Motor neuron (in vitro differentiated cells): Measurements from ENCODE around the gene UNC5B. TPM values are rescaled to one million over a fixed set of nuclear protein-coding genes. Genes with fewer than 3 reads are reported as not detected.

Experiments
- ATAC-seq, 8 experiments: fragments of 200-7000 bp; cut with Tn5 transposase; replicated peaks in 6 of 8; 2 replicates each; pipeline ENCODE4 v1.8.0; 2021; ENCODE audit warnings: mild to moderate bottlenecking in 8 of 8, moderate library complexity in 8 of 8
- H3K27ac ChIP-seq, 2 donors: fragments of 250-450 bp; sonication (Bioruptor Pico); 2 replicates each; pipeline ENCODE4 v1.9.0; 2021; ENCODE audit warnings: antibody characterized with exemption in 2 of 2, mild to moderate bottlenecking in 2 of 2, moderate library complexity in 1 of 2
- H3K4me1 ChIP-seq, 2 donors: fragments of 250-450 bp; sonication (Bioruptor Pico); replicated peaks in 1 of 2; 2 replicates each; pipeline ENCODE4 v1.6.1; 2021; ENCODE audit warnings: antibody characterized with exemption in 2 of 2, mild to moderate bottlenecking in 2 of 2, moderate library complexity in 1 of 2
- H3K4me3 ChIP-seq, 5 donors: fragments of 250-450 bp; sonication (Bioruptor Pico); 2 replicates each; pipeline ENCODE4 v1.9.0; 2021; ENCODE audit warnings: antibody characterized with exemption in 5 of 5, mild to moderate bottlenecking in 5 of 5, moderate library complexity in 4 of 5
- WGBS, 10 experiments: fragments of 450-650 bp; shearing (Covaris generic); methylation state at CpG; one replicate each; pipeline ENCODE4 v1.0.0; 2022; 5-methylcytosine and 5-hydroxymethylcytosine counted together
- in situ Hi-C, 9 experiments: fragments of 400-800 bp; cut with MboI; loops; one replicate each; pipeline ENCODE4 v1.15.0; 2021; ENCODE audit warnings: low sequenced_read_pairs in 9 of 9, low pct_unique_long_range_greater_than_20kb in 2 of 9; ENCODE audit not compliant: unreplicated experiment in 9 of 9
- total RNA-seq, 8 experiments: library from RNA; unstranded; fragments of 300-600 nt; gene quantifications; 2 replicates each; pipeline versions ENCODE4 v1.2.3 to v1.2.4, GENCODE V29; 2022

Gene UNC5B
- total RNA-seq, 8 experiments from 2014 or later, result 1.4 to 53.5 (median 18.2) TPM

GRCh38 chr10:71245420-71246325 is 33.3 kb downstream of the UNC5B start:
- ATAC-seq, result no peak
- H3K27ac ChIP-seq, result peak overlapping the region; percentile 12 to 15
- in situ Hi-C loops, result no loop called here
- H3K4me1 ChIP-seq, result peaks cover 63 to 81% of the 10 kb centered on the region in 2 donors
- no peak overlapping the region for H3K4me3 ChIP-seq
- 84 to 100% (median 90%) methylated on average over 3 to 10 of the region's 21 CpGs; no CpG with 5 or more reads in 7 of the 10 experiments for WGBS, 10 experiments

GRCh38 chr10:71246591-71247413 is 34.4 kb downstream of the UNC5B start:
- ATAC-seq, result peak in 2 of 8 experiments; percentile 1 to 2
- in situ Hi-C loops, result no loop called here
- WGBS, 10 experiments, result 61 to 80% (median 75%) methylated on average over 2 to 8 of the region's 11 CpGs; no CpG with 5 or more reads in 4 of the 10 experiments
- Histone ChIP-seq H3K4me3 (no peak overlapping the region), H3K27ac (no peak overlapping the region), H3K4me1 (peaks cover 63 to 84% of the 10 kb centered on the region in 2 donors)

GRCh38 chr10:71247414-71247705 is 35.0 kb downstream of the UNC5B start:
- Histone ChIP-seq H3K4me1 (peaks cover 67 to 86% of the 10 kb centered on the region in 2 donors), H3K4me3 (no peak overlapping the region), H3K27ac (no peak overlapping the region)
- no peak for ATAC-seq
- in situ Hi-C loops, result no loop called here
- 60 to 100% (median 100%) methylated on average over 1 of the region's 4 CpGs; no CpG with 5 or more reads in 5 of the 10 experiments for WGBS, 10 experiments

GRCh38 chr10:71247804-71248203 is 35.4 kb downstream of the UNC5B start:
- in situ Hi-C loops, result no loop called here
- ATAC-seq, result no peak
- Histone ChIP-seq H3K4me3 (no peak overlapping the region), H3K27ac (no peak overlapping the region), H3K4me1 (peaks cover 72 to 86% of the 10 kb centered on the region in 2 donors)
- 100% methylated on average over 1 of the region's 1 CpG; no CpG with 5 or more reads in 8 of the 10 experiments for WGBS, 10 experiments

- no peak overlapping the region for H3K27ac ChIP-seq
- ATAC-seq, result no peak
- H3K4me1 ChIP-seq, result peaks cover 76 to 88% of the 10 kb centered on the region in 2 donors
- in situ Hi-C loops, result no loop called here
- no peak overlapping the region for H3K4me3 ChIP-seq
- 0 to 100% (median 41%) methylated on average over 1 to 6 of the region's 6 CpGs; no CpG with 5 or more reads in 2 of the 10 experiments for whole genome bisulfite sequencing, 10 experiments
Observed at GRCh38 chr10:71248210-71248609, 35.8 kb downstream of the UNC5B start.

GRCh38 chr10:71249996-71250395 is 37.6 kb downstream of the UNC5B start:
- WGBS, 10 experiments, result 40 to 93% (median 80%) methylated on average over 1 to 4 of the region's 7 CpGs; no CpG with 5 or more reads in 7 of the 10 experiments
- H3K27ac ChIP-seq, result peak overlapping the region in 1 of 2 donors; percentile 21
- peaks cover 74 to 86% of the 10 kb centered on the region in 2 donors for H3K4me1 ChIP-seq
- H3K4me3 ChIP-seq, result no peak overlapping the region
- in situ Hi-C loops, result no loop called here
- ATAC-seq, result no peak

- peak in 2 of 8 experiments; percentile 32 to 47 for ATAC-seq
- Histone ChIP-seq H3K27ac (peak overlapping the region in 1 of 2 donors; percentile 21), H3K4me3 (no peak overlapping the region), H3K4me1 (peaks cover 74 to 85% of the 10 kb centered on the region in 2 donors)
- 57 to 100% (median 86%) methylated on average over 1 to 2 of the region's 3 CpGs; no CpG with 5 or more reads in 4 of the 10 experiments for WGBS, 10 experiments
- in situ Hi-C loops, result no loop called here
Observed at GRCh38 chr10:71250405-71250804, 38.0 kb downstream of the UNC5B start.

- Histone ChIP-seq H3K27ac (peak overlapping the region; percentile 4 to 36), H3K4me1 (peaks cover 74 to 88% of the 10 kb centered on the region in 2 donors), H3K4me3 (no peak overlapping the region)
- in situ Hi-C loops, result no loop called here
- WGBS, 10 experiments, result 29 to 100% (median 40%) methylated on average over 1 of the region's 1 CpG; no CpG with 5 or more reads in 5 of the 10 experiments
- peak in 5 of 8 experiments; percentile 4 to 31 (median 23) for ATAC-seq
Observed at GRCh38 chr10:71250842-71251241, 38.5 kb downstream of the UNC5B start.

- WGBS, 10 experiments, result 0 to 83% (median 16%) methylated on average over 2 to 6 of the region's 6 CpGs
- peak in 5 of 8 experiments; percentile 32 to 57 (median 56) for ATAC-seq
- peaks cover 76 to 90% of the 10 kb centered on the region in 2 donors for H3K4me1 ChIP-seq
- H3K27ac ChIP-seq, result peak overlapping the region in 1 of 2 donors; percentile 36
- H3K4me3 ChIP-seq, result no peak overlapping the region
- in situ Hi-C loops, result no loop called here
Observed at GRCh38 chr10:71251319-71251718, 38.9 kb downstream of the UNC5B start.

- 60 to 100% (median 77%) methylated on average over 1 to 6 of the region's 6 CpGs; no CpG with 5 or more reads in 2 of the 10 experiments for WGBS, 10 experiments
Observed at GRCh38 chr10:71252220-71252619, 39.9 kb downstream of the UNC5B start.

GRCh38 chr10:71253981-71254818 is 41.8 kb downstream of the UNC5B start:
- no peak overlapping the region for H3K27ac ChIP-seq
- 78 to 100% (median 86%) methylated on average over 1 to 10 of the region's 17 CpGs; no CpG with 5 or more reads in 2 of the 10 experiments for WGBS, 10 experiments
- ATAC-seq, result peak in 1 of 8 experiments; percentile 23
- in situ Hi-C loops, result no loop called here
- H3K4me3 ChIP-seq, result no peak overlapping the region
- peaks cover 66 to 72% of the 10 kb centered on the region in 2 donors for H3K4me1 ChIP-seq

More at GRCh38 chr10:71252220-71252619, 39.9 kb downstream of the UNC5B start:
- H3K4me3 ChIP-seq, result no peak overlapping the region
- H3K27ac ChIP-seq, result no peak overlapping the region
- peaks cover 80 to 85% of the 10 kb centered on the region in 2 donors for H3K4me1 ChIP-seq
- ATAC-seq, result peak in 4 of 8 experiments; percentile 28 to 47 (median 30)
- in situ Hi-C loops, result no loop called here
